Esophagus muscularis mucosa (tissue), 4 donors: Measurements from ENCODE around the gene P2RX5.

Source experiments
- EP300 ChIP-seq: sonication (generic); formaldehyde crosslinking; IDR thresholded peaks from one replicate; pipeline ENCODE4 v1.6.1; 2017; ENCODE audit warnings: antibody characterized with exemption
- POLR2A ChIP-seq: fragments of 450-650 bp; IDR thresholded peaks from one replicate; pipeline ENCODE4 v1.6.1; 2017; ENCODE audit warnings: antibody characterized with exemption, moderate library complexity, mild to moderate bottlenecking, low read depth
- POLR2AphosphoS5 ChIP-seq, 2 donors: sonication (generic); formaldehyde crosslinking; IDR thresholded peaks; one replicate each; pipeline ENCODE4 v1.6.1; 2017; ENCODE audit warnings: antibody characterized with exemption in 2 of 2
- TF ChIP-seq, protein P1 (sequence below), 3 experiments: fragments of 200-600 bp in 2 of 3; fragments of 450-650 bp in 1 of 3; sonication (generic) in 2 of 3; IDR thresholded peaks; one replicate each; pipeline ENCODE4 v1.5.1; 2017 to 2019; ENCODE audit warnings: antibody characterized with exemption in 3 of 3, mild to moderate bottlenecking in 2 of 3, moderate library complexity in 1 of 3

DNA sequence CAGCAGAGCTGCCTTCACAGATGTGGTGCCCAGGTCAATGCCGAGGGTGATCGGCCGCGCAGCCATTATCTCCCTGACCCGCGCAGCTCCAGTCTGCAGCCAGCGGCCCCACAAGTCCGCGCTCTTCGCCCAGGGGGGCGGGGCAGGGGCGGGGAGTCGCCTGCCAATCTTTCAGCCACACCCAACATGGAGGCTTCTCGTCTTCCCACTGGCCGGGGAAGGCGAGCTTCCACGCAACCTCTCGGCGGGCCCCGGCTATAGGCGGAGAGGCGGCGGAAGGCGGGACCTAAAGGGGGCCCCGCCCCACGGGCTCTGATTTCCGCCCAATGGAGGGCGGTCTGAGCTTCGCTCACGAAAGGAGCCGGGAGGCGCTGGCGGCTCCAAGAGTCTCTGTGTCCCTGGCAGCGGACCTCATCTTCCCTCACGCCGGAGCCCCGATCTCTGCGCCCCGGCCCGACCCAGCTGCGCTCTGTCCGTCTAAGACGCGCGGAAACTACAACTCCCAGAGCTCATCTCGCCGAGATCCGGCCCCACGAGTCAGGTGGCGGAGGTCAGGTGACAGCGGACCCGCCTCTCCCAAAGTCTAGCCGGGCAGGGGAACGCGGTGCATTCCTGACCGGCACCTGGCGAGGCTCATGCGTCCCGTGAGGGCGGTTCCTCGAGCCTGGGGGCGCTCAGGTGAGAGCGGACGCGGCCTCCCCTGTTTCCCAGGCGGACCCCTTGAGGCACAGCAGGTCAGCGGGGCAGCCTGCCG is 59.6 kb downstream of the P2RX5 start, which contains the start of the genes CTNS and SHPK:
- TF ChIP-seq POLR2A (peak; percentile 30), POLR2AphosphoS5 (IDR thresholded peaks at IDR 0.05) (peak; percentile 77 to 84), EP300 (no peak)
- TF ChIP-seq, protein P1, sequence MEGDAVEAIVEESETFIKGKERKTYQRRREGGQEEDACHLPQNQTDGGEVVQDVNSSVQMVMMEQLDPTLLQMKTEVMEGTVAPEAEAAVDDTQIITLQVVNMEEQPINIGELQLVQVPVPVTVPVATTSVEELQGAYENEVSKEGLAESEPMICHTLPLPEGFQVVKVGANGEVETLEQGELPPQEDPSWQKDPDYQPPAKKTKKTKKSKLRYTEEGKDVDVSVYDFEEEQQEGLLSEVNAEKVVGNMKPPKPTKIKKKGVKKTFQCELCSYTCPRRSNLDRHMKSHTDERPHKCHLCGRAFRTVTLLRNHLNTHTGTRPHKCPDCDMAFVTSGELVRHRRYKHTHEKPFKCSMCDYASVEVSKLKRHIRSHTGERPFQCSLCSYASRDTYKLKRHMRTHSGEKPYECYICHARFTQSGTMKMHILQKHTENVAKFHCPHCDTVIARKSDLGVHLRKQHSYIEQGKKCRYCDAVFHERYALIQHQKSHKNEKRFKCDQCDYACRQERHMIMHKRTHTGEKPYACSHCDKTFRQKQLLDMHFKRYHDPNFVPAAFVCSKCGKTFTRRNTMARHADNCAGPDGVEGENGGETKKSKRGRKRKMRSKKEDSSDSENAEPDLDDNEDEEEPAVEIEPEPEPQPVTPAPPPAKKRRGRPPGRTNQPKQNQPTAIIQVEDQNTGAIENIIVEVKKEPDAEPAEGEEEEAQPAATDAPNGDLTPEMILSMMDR (IDR thresholded peaks at IDR 0.05) = peak in 1 of 3 experiments; percentile 3
